ENCODE data around the gene NELL1. TPM values are rescaled to one million over a fixed set of nuclear protein-coding genes. Genes with fewer than 3 reads are reported as not detected.
A peak's percentile ranks its signal among the peaks of the same experiment; 100 is the strongest.
"Not testable (repeated sequence)": the region's sequence is repeated elsewhere in the genome, so short reads cannot be mapped to it uniquely, and the experiment has no call there.

The NELL1 gene
- polyA plus RNA-seq, 12 donors: 2.5 to 9.1 (median 5.6) TPM; not detected in 1

GRCh38 chr11:20762116-20762844, 92.9 kb downstream of the NELL1 start:
- no peak for DNase-seq

- no peak for DNase-seq
Measured at GRCh38 chr11:20762980-20763379, 93.6 kb downstream of the NELL1 start.

GRCh38 chr11:20770414-20770946, 101.1 kb downstream of the NELL1 start:
- no peak for DNase-seq

GRCh38 chr11:20771026-20771425, 101.6 kb downstream of the NELL1 start:
- no peak for DNase-seq

- no peak for DNase-seq
Measured at GRCh38 chr11:20771681-20772080, 102.3 kb downstream of the NELL1 start.

GRCh38 chr11:20775331-20775730, 105.9 kb downstream of the NELL1 start:
- no peak for DNase-seq

GRCh38 chr11:20782775-20783174, 113.4 kb downstream of the NELL1 start:
- no peak for DNase-seq

GRCh38 chr11:20783220-20783619, 113.8 kb downstream of the NELL1 start:
- no peak for DNase-seq

GRCh38 chr11:20790622-20791021, 121.2 kb downstream of the NELL1 start:
- no peak for DNase-seq

GRCh38 chr11:20795005-20795404, 125.6 kb downstream of the NELL1 start:
- no peak for DNase-seq

GRCh38 chr11:20808328-20808727, 138.9 kb downstream of the NELL1 start:
- no peak for DNase-seq

GRCh38 chr11:20821046-20821445, 151.7 kb downstream of the NELL1 start:
- DNase-seq: no peak

- DNase-seq: no peak
Measured at GRCh38 chr11:20821470-20821869, 152.1 kb downstream of the NELL1 start.

GRCh38 chr11:20824773-20825172, 155.4 kb downstream of the NELL1 start:
- no peak for DNase-seq

GRCh38 chr11:20835561-20835960, 166.2 kb downstream of the NELL1 start:
- no peak for DNase-seq

- no peak for DNase-seq
Measured at GRCh38 chr11:20839231-20839630, 169.8 kb downstream of the NELL1 start.

GRCh38 chr11:20840341-20840740, 171.0 kb downstream of the NELL1 start:
- DNase-seq: no peak

GRCh38 chr11:20844216-20844615, 174.8 kb downstream of the NELL1 start:
- DNase-seq: peak; percentile 41

- no peak for DNase-seq
Measured at GRCh38 chr11:20844630-20845029, 175.2 kb downstream of the NELL1 start.

- peak; percentile 3 for DNase-seq
Measured at GRCh38 chr11:20854215-20854955, 185.0 kb downstream of the NELL1 start.

GRCh38 chr11:20861322-20861721, 191.9 kb downstream of the NELL1 start:
- no peak for DNase-seq

GRCh38 chr11:20862263-20862662, 192.9 kb downstream of the NELL1 start:
- not testable (repeated sequence) for DNase-seq

GRCh38 chr11:20864628-20865027, 195.2 kb downstream of the NELL1 start:
- DNase-seq: no peak

Measured in muscle of arm (tissue), 12 donors.